CD4-positive, alpha-beta T cell treated with Interleukin-6 for 4 hours (primary cell): Measurements from ENCODE around the gene CNTFR.
"Not testable (repeated sequence)": the region's sequence is repeated elsewhere in the genome, so short reads cannot be mapped to it uniquely, and the experiment has no call there.

ENCODE experiments used
- DNase-seq: peaks from one replicate; pipeline ENCODE4 v3.0.0-alpha.2; 2020; ENCODE audit warnings: mixed read lengths

Gene CNTFR

DNA sequence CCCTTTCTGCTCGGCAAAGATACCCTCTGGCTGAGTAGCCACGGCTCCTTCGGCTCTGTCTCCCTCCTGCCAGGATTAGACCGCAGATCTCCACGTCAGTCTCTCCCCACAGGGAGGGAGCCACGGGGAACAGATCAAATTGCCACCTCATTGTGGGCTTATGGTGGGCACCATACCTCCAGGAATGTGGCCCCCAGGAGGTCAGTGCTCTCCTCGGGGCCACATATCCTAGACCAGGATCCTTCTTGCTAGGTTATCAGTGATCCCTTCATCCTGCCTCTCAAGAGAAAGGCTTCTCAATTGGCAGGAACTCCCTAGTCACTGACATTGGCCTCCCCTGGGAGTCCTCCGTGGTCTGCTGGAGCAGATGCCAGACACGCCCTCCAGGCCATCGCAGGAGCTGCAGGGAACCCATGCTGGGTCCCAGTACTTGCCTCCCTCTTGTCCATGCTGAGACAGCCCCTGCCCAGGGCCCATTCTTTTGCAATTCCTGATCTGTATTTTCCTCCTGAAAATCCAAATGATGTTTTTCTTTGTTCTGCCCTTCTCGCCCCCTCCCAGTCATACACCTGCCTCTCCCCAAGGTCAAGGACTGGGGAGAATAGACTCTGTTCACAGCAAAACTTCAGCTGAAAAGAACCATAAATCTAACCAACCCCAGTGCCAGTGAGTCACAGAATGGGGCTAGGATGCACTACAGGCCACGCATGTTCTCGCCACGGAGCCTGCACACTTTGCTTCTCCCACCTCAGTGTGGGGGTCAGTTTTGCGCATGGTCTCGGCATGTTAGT, 35.1 kb downstream of the CNTFR start:
- no peak for DNase-seq

DNA sequence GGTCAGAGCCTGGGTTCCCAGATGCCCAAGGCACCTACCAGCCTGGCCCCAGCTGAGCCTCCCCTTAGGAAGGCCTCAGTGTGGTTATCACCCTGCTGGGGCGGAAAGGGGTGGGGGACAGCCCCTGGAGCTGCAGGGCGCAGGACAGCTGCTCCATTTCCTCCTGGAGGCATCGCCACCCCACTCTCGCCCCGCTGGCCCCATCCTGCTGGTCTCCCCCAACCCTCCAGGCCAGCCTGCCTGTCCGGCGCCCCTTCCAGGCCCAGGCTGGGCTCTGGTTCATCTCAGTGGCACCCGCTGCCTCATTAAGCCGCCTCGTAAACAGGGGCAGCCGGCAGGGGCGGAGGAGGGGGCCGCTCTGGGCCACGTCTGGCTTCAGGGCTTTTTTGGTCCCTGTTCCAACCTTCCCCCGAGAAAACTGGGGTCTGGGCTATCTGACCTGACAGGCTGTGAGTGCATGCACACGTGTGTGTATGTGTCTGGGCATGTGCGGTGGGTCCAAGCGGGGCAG, 36.0 kb downstream of the CNTFR start:
- no peak for DNase-seq

DNA sequence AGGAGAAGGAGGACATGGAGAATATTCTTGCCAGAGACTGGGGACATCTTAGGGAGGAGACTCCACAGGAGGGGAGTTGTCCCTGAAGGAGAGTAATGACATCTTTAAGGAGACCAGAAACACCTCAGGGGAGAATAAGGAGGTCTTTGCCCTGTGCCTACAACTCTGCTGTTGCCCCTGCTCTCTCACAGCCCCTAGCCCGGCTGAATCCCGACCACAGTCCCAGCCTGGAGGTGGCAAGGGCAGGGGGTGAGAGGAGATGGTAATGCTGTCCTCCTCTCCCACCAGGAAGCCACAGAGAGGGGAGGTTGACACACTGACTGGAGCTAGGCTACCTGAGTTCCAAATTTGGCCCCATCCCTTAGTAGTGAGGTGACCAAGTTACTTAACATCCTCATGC, 36.5 kb downstream of the CNTFR start:
- no peak for DNase-seq

DNA sequence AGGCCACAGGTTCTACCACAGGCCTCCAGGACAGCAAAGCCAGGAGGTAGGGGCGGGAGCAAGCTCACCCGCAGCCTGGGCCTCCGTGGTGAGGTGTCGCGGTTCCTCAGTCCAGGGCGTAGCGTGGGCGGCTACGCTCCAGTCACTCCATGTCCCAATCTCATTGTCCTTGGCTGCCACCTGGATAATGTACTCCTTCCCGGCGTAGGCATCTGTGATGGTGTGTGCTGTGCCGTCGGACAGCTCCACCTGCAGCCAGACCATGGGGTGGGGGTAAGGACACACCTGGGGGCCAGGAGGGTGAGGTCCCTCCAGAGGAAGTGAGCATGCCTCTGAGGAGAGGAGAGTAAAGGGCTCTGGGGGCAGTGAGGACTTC, 36.9 kb downstream of the CNTFR start:
- DNase-seq = no peak

DNA sequence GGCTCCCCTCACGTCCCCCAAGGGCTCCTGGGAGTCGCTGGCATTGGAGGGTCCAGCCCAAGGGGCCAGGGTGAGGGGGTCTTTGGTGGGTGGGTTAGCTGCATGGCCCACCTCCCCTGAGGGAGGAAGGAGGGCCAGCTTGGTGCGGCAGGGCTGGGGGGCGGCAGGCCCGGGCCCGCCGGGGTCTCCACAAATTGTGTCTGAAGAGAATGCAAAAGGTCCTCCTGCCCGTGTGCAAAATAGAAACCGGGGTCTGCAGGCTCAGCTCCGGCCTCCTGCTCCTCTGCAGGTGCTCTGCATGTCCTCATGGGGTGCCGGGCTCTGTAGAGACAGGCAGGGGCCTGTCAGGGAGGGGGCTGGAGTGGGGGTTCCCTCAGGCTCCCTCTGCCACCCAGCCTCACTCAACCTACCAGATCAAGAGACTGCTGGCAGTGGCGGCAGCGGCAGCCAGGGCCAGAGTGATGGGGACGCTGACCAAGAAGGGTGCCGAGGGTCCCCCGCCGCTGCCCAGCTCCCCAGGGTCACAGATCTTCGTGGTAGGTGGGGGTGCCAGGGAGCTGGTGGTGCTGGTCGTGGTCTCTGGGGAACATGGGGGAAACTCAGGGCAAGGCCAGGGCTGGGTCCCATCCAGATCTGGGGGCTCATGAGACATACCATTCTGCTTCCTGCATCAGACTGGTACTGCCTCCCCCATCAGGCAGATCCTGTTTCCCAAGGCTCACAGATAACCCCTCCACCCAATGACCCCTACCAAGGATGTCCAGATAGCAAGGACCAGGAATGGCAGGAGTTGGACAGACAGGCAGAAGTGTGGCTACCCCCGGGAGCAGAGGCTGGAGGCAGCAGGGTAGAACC, 37.5 kb downstream of the CNTFR start:
- no peak for DNase-seq

DNA sequence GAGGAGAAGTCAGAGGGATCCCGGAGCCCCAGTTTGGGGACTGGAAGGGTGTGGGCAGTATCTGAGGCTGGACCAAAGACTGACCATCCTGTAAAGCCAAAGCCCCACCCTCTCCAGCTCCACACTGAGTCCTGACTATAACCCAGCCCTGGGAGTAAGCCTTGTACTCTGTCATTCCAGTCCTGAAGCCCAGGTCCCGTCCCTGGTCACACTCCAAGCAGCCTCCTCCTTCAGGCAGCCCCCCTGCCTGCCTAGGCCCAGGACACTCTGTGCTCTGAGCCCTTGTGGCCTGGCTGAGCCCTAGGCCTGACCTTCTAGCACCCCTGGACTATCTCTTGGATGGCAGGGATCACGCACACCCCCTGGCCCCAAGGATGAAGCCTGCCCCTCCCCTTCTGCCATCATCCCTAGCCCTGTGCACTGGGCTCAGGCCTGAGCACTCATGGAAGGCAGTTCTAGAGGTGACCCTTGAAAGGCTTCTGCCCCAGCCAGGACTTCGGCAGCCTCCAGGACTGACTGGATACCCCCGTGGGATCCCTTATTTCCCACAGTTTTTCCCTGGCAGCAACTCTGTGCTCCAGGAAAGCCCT, 38.7 kb downstream of the CNTFR start:
- no peak for DNase-seq

DNA sequence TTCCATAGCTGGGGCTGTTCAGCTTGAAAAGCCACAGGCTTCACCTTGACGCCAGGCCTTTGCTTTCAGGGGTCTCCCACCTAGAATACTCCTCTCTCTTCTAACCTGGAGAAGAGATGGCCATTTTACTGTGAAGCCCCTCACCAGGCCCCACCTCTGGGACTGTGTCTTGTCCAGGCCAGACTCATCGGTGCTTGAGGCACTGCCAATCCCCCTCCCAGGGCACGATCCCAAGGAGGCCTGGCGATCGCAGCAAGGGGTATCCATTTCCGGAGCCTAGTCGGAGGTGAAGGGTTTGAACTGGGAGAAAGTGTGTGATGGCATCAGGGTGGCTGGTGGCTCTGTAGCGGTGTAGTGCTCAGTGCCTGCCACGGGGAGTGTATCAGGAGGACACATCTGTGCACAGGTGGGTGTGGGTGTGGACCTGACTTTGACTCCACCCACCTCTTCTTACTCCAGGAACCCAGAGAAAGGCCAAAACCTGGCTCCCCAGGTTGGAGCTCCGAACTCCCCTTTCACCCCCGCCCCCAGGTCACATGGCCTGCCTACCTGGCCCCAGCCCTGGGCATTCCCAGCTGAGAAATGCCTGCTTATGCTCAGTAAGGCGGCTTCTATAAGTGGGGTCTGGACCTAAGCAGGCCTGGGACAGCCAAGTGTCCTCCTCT, 39.4 kb downstream of the CNTFR start:
- DNase-seq = no peak

DNA sequence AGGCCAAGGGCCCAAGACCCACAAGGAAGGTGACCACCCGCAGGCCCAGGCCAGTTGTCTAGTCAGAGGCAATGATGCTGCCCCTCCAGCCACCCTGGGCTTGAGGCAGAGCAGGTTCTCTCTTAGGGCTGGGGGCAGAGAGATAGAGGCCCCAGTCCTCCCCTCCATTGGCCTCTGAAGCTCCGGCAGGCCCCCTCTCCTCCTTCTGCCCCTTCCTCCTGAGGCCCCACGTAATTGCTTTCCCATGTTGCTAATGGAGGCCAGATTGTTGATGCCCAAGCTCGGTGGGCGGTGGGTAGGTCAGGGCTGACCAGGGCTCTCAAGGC, 40.2 kb downstream of the CNTFR start:
- no peak for DNase-seq

DNA sequence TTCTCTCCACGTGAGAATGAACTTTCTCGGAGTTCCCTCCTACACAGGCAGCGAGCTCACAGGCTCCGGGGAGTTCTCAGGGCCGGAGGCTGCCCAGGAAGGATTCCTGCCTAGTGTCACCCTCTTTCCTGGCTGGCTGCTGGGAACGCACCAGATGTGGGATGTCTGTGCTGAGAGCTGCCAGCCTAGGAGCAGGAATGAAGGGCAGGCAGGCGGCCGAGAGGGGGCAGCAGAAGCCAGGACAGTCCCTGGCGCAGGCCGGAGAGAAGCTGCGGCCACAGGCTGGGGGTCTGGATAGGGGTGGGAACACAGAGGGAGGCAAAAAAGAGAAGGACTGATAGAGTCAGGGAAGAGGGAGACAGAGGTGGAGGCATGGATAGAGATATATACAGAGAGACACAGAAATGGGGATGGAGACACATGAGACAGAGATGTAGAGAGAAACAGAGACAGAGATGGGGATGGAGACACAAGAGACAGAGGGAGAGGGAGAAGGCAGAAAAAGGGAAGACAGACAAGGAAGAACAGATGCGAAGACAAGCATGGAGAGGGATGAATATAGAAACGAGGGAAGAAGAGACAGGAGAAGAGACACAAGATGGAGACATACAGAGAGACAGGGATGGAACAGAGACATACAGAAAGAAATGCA, 41.4 kb downstream of the CNTFR start:
- DNase-seq = peak; percentile 41

DNA sequence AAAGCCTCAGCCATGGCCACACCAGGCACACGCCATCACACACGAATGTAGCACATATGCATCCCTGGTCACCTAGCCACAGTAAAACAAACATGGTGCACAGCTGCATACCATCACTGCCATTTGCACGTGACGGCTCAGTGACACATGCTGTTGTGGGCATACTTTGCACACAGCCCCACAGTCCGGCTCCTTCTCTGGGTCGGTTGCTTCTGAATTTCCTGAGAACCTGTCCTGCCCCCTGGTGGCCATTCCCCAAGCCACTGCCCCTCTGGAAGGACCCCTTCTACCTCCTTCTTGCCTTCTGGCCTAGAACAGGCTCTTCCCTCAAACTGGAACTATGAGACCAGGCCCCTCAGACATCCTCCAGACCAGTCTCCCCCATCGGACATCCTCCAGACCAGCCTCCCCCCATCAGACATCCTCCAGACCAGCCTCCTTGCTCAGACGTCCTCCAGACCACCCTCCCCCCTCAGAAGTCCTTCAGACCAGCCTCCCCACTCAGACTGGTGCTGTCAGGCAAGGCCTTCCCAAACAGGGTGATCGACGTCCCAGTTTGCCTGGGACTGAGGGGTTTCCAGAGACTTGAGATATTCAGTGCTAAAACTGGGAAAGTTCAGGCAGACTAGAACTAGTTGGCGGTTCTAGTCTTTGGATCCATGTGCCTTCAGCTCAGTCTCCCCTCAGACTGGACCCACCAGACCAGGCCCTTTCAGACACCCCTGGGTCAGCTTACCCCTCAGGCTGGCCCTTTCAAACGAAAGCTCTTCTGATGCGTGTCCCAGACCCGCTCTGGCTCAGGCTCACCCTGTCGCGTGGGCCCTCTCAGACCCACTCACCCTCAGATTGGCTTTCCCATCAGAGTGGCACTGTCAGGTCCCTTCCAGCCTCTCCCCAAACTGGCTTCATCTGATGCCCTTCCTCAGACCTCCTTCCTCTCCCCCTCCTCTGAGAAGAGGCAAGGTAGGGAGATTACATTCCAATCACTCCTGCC, 42.4 kb downstream of the CNTFR start:
- DNase-seq = peak; percentile 54

DNA sequence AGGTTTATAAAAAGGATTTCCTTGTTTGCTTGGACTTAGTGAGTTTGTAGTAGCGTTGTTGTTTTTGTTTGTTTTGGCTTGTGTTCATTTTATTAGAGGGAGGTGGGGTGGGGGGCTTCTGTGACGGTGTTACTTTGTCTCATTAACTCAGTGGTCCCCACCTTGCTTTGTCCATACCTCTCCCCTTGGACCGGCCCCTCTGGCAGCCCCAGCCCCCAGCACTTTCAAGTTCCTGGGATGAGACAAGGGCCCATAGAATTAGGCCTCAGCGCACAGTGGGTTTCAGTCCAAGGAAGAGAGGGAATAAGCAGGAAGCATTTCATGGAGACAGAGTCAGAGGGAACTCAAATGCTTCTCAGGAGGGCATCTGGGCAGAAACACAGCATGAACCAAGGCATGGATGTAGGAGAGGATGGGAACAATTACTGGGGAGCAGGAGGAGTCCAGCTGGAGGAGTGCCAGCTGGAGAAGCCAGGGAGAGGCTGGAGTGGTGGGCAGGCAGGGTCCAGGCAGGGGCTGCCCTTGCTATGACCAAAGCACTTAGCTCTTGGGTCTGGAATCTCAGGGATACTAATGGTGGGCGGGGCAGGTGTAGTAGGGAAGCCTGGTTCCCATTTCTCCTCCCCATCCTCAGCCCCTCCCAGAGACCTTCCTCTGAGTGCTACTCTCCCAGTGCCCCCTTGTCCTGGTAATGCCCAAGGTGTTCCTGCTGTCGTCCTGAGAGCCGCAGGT, 43.3 kb downstream of the CNTFR start:
- DNase-seq = no peak

DNA sequence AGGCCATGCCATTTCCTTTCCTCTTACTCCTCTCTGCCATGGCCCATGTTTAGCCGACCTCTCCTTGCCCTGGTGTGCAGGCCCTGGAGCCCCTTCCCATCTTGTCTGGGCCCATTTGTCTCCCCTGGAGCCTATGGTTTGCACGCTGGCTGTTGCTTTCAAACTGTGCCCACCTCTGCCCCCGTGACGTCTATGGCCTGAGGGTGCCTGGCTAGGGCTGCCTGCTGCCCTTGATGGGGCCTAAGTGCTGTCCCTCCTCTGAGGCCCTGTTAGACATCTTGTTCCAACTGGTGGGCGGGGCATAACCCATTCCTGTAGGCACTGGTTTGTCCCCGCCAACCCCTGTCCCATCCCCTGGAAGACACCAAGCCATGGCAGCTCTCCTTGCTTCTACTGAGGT, 44.0 kb downstream of the CNTFR start:
- DNase-seq = no peak

DNA sequence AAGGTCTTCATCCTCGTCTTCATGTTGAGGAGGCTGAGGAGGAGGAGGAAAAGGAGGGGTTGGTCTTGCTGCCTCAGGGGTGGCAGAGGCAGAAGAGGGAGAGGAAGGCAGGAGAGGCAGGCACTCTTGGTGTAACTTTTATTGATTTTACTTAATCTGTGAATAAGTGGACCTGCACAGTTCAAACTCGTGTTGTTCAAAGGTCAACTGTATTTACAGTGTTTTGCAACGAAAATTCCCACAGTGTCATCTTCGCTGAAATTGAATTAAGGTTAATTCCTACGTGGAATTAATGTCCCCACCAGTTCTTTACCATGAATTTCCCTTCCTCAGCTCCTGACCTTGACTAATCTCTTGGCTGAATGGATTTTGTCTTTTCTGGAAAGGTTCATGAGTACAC, 45.5 kb downstream of the CNTFR start:
- no peak for DNase-seq

DNA sequence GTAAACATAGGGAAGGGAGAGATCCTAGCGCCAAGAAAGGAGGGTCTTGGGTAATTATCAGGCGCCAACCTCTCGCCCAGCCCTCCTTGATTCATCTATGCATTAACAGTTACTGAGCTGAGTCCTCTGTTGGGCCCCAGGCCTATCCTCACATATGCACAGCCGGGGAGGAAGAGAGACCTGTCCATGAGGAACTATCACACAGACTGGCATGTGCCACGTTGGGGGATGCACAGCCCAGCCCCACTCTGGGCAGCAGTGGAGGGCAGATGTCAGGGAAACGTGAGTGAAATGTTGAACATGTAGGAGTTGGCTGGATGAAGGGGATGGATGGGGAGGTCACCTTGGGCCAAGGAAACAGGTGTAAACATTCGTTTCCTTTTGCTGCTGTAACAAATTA, 48.0 kb downstream of the CNTFR start:
- DNase-seq = no peak

DNA sequence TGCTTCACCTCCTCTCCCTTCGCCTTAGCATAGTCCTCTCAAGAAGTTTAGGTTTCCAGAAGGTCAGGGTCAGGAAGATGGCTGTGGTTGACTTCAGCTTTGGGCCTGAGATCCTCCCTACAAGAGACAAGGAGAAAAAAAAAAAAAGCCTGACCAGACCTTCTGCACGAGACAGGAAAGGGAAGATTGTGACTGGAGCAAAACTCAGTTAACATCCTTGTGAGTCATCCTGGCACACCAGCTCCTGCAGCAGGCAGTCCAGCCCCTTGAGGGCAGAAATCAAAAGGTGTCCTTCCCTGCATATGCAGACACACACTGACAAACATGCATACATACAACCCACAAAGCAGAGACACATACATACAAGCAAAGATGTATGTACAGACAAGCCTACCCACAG, 48.7 kb downstream of the CNTFR start:
- no peak for DNase-seq

DNA sequence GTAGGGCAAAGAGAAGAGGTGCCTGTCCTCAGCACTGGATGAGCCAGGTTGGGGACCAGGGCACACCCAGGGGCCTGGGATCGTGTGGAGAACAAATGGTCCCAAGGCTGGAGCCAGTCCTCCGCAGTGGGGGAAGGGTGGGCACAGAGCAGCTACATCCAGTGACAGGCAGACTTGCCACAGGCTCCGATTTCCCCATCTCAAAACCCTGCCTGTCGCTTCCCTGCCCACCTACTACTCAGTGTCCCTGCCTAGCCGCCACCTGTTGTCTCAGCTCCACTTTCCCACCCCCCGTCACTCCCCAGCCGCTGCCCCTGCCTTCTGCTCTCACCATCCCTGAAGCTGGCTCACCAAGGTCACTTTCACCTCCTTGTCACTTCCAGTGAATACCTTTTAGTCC, 52.8 kb downstream of the CNTFR start:
- no peak for DNase-seq

DNA sequence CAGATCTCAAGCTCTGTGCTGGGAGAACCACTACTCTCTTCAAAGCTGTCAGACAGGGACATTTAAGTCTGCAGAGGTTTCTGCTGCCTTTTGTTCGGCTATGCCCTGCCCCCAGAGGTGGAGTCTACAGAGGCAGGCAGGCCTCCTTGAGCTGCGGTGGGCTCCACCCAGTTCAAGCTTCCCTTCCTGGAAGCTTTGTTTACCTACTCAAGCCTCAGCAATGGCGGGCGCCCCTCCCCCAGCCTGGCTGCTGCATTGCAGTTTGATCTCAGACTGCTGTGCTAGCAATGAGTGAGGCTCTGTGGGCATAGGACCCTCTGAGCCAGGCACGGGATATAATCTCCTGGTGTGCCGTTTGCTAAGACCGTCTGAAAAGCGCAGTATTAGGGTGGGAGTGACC, 57.5 kb downstream of the CNTFR start:
- DNase-seq = not testable (repeated sequence)

DNA sequence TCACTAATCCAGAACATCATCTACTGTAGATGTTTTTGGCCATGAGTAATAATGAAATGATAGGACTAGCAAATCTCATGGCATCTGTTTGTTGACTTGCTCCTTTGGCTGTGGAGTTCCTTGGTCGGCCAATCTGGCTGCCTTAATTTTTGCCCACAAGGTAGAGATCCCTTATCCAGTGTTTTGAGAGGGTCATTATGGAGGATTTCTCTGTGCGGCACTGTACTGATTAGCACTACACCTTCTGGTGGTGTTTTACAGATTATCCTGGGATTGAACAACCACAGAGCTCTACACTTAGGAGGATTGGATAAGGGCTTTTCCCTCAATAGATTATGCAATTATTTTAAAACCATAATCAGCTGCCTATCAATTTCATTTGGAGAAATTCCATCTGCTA, 63.5 kb downstream of the CNTFR start:
- DNase-seq = no peak

DNA sequence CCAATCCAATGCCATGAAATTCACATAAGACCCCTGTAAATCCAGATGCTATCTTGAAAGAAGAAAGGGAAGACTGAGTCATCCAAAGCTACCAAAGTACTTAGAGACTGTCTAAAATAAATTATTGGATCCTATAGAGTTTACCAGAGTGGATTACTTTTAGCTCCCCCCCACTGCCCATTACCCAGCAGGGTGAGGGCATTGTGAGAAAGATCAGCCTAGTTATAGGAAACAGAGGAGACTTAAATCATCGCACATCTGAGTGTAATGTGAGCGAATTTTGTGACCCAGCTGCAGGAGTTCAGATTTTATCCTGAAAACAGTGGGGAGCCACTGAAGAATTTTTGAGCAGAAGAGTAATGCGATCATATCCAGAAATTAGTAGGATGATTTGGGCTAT, 65.2 kb downstream of the CNTFR start:
- DNase-seq = no peak

DNA sequence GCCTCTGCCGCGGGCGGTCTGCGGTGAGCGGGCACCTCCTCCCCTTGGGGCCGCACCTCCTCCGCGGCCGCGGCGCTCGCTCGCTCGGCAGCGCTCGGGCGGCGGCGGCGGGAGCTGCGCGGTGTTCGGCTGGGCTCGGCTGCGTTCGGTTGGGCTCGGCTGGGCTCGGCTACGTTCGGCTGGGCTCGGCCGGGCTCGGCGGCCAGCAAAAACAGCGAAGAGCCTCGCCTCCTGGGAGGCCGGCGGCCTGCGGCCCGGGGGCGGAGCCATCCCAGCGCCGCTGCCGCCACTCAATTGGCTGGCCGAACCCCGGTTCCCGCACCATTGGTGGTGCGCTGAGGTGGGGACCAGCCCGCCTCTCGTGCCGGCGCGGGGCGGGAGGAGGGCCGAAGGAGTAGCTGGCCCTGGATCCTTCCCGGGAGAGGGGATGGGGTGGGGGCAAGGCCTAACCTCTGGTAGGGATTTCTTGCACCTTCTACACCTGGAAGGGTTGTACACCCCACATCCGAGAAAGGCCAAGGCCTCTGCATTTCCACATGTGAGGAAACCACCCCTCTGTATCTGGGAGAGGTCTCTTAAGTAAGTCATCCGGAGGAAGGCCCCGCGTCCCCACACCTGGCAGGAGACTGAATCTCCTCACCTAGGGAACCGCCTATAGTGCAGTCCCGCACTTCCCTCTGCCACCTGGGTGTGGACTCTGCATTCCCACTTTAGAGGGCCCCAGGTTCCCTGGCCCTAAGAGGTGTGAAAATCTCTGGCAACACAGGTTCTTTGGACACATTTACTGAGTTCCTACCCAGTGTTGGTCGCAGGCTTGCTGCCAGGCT, 66.3 kb downstream of the CNTFR start, which contains the start of gene ENHO:
Gene ENHO, minus strand, starts transcription at position 20 of the 827 bp plus-strand sequence. CDS start 1,295 bp downstream, outside the sequence.
- peak; percentile 91 for DNase-seq
